ENCODE data around the gene UBE2E2. TPM values are rescaled to one million over a fixed set of nuclear protein-coding genes. Genes with fewer than 3 reads are reported as not detected.

Gene UBE2E2
- total RNA-seq, 1 experiment from 2014 or later: 38.6 TPM

DNA sequence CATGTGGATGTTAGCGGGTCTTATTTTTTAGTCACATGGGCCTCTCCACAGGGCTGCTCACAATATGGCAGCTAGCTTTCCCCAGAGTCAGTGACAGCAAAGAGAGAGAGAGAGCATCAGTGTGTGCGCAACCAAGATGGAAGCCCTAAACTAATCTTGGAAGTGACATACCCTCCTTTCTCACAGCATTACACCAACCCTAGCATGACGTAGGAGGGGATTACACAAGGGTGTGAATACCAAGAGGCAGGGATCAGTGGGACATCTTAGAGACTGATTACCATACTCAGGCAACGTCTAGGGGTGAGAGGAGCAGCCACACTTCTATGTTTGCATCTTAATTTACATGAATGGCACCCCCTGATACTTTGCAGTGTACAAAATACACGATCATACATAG lies 3.5 kb upstream of the UBE2E2 start:
- H3K27me3 Mint-ChIP-seq (ENCODE audit: low read depth): peaks cover 29% of the 10 kb centered on the region
- Histone ChIP-seq H3K23ac (ENCODE audit: insufficient read length, low read depth, low read length) (no peak overlapping the region), H3K9ac (ENCODE audit: extremely low read depth, insufficient read length, low read length) (no peak overlapping the region), H2BK12ac (ENCODE audit: insufficient read length, low read depth, low read length) (no peak overlapping the region), H2BK5ac (ENCODE audit: insufficient read length, low read length) (no peak overlapping the region), H3K4ac (ENCODE audit: low read depth, low read length) (no peak overlapping the region), H2AFZ (ENCODE audit: low read length) (no peak overlapping the region), H3K56ac (ENCODE audit: insufficient read length, low read depth, low read length) (no peak overlapping the region), H3K79me1 (ENCODE audit: insufficient read depth, low read depth, low read length, poor library complexity, severe bottlenecking) (no peaks in the 10 kb centered on the region), H4K8ac (replicated peaks; ENCODE audit: insufficient read length, low read depth, low read length) (no peak overlapping the region), H2BK120ac (ENCODE audit: low read depth, low read length, poor library complexity, severe bottlenecking) (no peak overlapping the region), H3K9me3 (ENCODE audit: control insufficient read depth, low read depth, low read length) (no peaks in the 10 kb centered on the region), H3K23me2 (ENCODE audit: insufficient read length, low read depth, low read length, poor library complexity, severe bottlenecking) (peaks cover 19% of the 10 kb centered on the region), H3K27me3 (ENCODE audit: insufficient read depth, low read length) (no peaks in the 10 kb centered on the region; the same call in 1 of the 2 replicates), H4K91ac (ENCODE audit: insufficient read length, low read depth, low read length) (no peak overlapping the region), H3K79me2 (ENCODE audit: insufficient read depth, low read length) (no peaks in the 10 kb centered on the region), H4K5ac (ENCODE audit: insufficient read length, low read depth, low read length) (no peak overlapping the region), H3K18ac (ENCODE audit: insufficient read length, low read depth, low read length) (no peak overlapping the region), H4K20me1 (ENCODE audit: control insufficient read depth, insufficient read depth, insufficient read length) (no peaks in the 10 kb centered on the region), H3K4me2 (ENCODE audit: insufficient read depth, insufficient read length, low read length) (no peak overlapping the region), H3K27ac (ENCODE audit: insufficient read length, low read depth, low read length) (no peak overlapping the region), H3K14ac (ENCODE audit: insufficient read depth, low read length) (no peak overlapping the region), H3T11ph (ENCODE audit: low read length) (no peak overlapping the region), H2BK15ac (ENCODE audit: low read depth, low read length) (no peak overlapping the region), H2BK20ac (ENCODE audit: low read depth, low read length, poor library complexity, severe bottlenecking) (no peak overlapping the region), H3K4me1 (ENCODE audit: insufficient read depth, low read length) (no peaks in the 10 kb centered on the region), H2AK5ac (ENCODE audit: insufficient read length, low read length) (no peak overlapping the region)
- no peak for DNase-seq
- no CpG with 5 or more reads among the region's 5 CpGs for WGBS (ENCODE audit: extremely low coverage, insufficient read length, low lambda C conversion rate)
- peaks cover 13 to 22% of the 10 kb centered on the region in 2 experiments for H3K4me1 Mint-ChIP-seq
- H3K27ac Mint-ChIP-seq: no peak overlapping the region
- TF ChIP-seq, protein P1, sequence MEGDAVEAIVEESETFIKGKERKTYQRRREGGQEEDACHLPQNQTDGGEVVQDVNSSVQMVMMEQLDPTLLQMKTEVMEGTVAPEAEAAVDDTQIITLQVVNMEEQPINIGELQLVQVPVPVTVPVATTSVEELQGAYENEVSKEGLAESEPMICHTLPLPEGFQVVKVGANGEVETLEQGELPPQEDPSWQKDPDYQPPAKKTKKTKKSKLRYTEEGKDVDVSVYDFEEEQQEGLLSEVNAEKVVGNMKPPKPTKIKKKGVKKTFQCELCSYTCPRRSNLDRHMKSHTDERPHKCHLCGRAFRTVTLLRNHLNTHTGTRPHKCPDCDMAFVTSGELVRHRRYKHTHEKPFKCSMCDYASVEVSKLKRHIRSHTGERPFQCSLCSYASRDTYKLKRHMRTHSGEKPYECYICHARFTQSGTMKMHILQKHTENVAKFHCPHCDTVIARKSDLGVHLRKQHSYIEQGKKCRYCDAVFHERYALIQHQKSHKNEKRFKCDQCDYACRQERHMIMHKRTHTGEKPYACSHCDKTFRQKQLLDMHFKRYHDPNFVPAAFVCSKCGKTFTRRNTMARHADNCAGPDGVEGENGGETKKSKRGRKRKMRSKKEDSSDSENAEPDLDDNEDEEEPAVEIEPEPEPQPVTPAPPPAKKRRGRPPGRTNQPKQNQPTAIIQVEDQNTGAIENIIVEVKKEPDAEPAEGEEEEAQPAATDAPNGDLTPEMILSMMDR (conservative IDR thresholded peaks at IDR 0.05): no peak
- no peaks in the 10 kb centered on the region; a peak in 1 of 5 replicates for H3K9me3 Mint-ChIP-seq
- no peaks in the 10 kb centered on the region for H3K36me3 Mint-ChIP-seq (ENCODE audit: insufficient read depth in 1 of 3, low read depth in 3 of 3)
- no peak overlapping the region for H3K4me3 Mint-ChIP-seq

All from H9 (cell line).